HG03460 (cell line): ENCODE results near the gene GAB2.
A peak's percentile ranks its signal among the peaks of the same experiment; 100 is the strongest.
"Not testable (repeated sequence)": the region's sequence is repeated elsewhere in the genome, so short reads cannot be mapped to it uniquely, and the experiment has no call there.

Experiments used
- ATAC-seq: cut with Tn5 transposase; IDR thresholded peaks from one replicate; pipeline ENCODE4 v1.9.1; 2021; ENCODE audit not compliant: unreplicated experiment

GAB2 gene, protein sequence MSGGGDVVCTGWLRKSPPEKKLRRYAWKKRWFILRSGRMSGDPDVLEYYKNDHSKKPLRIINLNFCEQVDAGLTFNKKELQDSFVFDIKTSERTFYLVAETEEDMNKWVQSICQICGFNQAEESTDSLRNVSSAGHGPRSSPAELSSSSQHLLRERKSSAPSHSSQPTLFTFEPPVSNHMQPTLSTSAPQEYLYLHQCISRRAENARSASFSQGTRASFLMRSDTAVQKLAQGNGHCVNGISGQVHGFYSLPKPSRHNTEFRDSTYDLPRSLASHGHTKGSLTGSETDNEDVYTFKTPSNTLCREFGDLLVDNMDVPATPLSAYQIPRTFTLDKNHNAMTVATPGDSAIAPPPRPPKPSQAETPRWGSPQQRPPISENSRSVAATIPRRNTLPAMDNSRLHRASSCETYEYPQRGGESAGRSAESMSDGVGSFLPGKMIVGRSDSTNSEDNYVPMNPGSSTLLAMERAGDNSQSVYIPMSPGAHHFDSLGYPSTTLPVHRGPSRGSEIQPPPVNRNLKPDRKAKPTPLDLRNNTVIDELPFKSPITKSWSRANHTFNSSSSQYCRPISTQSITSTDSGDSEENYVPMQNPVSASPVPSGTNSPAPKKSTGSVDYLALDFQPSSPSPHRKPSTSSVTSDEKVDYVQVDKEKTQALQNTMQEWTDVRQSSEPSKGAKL

DNA sequence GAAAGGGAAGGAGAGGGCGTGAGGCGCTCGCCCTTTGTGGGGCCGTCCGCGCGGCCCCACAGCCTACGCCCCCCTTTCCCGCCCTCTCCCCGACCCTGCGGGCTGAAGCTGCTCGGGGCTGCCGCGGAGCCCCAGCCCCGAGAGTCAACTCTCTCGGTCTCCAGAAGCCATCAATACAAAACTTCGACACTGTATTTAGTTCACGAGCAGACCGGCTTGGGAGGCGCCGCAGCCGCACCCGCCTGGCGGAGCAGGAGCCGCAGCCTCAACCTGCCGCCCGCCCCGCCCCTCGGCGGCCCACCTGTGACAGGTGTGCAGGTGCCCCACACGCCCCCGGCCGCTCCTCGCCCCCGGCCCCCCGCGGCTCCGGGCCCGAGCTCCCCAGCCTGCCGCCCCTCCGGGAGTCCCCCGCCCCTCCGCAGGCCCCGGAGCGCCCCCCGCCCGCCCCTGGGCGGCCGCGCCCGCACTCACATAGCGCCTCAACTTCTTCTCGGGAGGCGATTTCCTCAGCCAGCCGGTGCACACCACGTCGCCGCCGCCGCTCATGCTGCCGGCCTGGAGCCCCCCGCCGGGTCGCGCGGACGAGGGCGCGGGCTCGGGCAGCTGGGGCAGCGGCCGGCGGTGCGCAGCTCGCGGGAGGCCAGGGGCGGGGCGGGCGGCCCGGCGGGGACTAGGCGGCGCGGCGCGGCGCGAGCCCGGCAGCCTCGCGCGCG, at the start of gene GAB2:
Gene GAB2 (minus strand): TSS at position 646 of the 713 bp plus-strand sequence. CDS start 100 bp downstream, at position 546.
- peak; percentile 11 for ATAC-seq

DNA sequence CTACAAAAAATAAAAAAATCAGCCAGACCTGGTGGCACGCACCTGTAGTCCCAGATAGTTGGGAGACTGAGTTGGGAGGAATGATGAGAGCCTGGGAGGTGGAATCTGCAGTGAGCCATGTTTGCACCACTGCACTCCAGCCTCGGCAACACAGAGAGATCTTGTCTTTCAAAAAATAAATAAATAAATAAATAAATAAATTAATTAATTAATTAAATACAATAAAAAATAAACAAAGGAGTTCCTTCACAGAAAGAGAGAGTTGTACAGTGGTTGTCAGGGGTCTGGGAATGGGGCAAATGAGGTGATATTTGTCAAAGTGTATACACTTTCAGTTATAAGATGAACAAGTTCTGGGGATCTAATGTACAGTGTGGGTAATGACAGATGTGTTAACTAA, 49.8 kb upstream of the GAB2 start:
- ATAC-seq = no peak

DNA sequence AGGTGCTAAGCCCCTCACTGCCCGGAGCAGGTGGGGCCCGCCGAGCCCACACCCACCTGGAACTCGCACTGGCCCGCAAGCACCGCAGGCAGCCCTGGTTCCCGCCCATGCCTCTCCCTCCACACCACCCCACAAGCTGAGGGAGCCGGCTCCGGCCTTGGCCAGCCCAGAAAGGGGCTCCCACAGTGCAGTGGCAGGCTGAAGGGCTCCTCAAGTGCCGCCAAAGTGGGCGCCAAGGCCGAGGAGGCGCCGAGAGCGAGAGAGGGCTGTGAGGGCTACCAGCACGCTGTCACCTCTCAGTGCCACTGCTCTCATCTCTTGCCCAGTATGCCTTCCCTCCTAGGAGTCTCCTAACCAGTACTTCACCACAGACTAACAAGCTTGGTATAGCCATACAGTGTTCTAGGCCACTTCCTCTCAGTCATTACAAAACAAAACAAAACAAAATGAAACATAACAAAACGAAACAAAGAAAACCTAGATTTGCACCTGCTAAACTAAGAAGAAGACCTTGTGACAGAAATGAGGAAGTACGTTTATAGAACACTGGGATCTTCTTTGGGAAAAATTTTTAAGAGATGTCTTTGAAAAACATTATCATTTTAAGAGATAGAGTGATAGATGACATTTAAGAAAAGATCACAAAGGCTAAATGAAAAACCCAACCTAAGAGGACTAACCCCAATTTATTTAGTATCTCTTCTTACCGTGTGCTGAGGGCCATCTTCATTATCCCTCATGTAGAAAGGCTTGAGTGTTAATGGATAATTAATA, 47.7 kb upstream of the GAB2 start:
- ATAC-seq = peak; percentile 99

DNA sequence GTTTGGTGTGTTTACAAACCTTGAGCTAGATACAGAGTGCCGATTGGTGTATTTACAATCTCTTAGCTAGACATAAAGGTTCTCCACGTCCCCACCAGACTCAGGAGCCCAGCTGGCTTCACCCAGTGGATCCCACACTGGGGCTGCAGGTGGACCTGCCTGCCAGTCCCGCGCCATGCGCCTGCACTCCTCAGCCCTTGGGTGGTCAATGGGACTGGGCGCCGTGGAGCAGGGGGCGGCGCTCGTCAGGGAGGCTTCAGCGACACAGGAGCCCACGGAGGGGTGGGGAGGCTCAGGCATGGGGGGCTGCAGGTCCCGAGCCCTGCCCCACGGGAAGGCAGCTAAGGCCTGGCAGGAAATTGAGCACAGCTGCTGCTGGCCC, 47.2 kb upstream of the GAB2 start:
- not testable (repeated sequence) for ATAC-seq

DNA sequence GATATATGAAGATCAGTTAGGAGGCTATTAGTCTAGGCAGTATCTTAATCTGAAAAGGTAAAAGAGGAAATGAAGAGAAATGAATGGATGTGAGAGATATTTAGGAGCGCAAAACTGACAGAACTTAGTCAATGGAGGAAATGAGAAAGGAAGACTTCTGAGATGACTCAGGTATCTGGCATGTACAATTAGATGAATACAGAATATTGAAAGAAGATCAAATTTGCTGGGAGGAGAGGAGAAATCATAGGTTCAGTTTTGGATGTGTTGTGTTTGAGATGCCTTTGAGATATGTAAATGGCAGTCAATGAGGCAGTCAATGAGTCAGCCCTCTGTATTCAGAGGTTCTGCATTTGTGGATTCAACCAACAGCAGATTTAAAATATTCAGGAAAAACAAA, 42.9 kb upstream of the GAB2 start:
- ATAC-seq = no peak

DNA sequence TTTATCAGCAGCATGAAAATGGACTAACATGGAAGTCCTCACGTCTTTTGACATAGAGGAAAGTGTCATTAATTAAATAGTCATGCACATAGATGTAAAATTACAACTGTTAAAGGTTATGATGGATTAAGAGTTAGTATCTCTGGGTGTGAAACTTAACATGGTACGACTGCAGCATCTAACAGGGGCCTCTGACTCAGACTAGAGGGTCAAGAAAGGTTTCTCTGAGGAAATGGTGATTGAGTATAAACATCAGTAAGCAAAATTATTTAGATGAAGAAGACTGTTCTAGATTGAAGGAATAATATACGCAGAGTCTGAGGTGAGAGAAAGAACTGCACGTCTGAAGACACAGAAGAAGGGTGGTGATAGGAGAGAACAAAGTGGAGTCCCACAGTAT, 42.1 kb upstream of the GAB2 start:
- ATAC-seq = no peak

DNA sequence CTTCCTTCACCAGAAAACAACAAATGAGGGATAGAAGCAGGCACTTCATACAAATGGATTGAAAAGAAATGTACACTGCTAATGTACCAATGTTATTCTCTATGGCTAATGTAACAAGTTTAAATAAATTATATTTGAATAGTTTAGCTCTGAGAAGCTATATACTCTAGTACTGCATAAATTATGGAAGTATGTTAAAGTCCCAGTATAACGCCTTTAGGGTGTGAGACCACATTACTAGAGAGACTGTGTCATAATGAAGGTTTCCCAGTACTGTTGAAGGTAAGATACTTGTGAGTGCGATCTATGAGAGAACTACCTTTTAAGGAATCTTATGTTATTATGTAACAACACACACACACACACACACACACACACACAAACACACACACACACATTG, 39.8 kb upstream of the GAB2 start:
- no peak for ATAC-seq

DNA sequence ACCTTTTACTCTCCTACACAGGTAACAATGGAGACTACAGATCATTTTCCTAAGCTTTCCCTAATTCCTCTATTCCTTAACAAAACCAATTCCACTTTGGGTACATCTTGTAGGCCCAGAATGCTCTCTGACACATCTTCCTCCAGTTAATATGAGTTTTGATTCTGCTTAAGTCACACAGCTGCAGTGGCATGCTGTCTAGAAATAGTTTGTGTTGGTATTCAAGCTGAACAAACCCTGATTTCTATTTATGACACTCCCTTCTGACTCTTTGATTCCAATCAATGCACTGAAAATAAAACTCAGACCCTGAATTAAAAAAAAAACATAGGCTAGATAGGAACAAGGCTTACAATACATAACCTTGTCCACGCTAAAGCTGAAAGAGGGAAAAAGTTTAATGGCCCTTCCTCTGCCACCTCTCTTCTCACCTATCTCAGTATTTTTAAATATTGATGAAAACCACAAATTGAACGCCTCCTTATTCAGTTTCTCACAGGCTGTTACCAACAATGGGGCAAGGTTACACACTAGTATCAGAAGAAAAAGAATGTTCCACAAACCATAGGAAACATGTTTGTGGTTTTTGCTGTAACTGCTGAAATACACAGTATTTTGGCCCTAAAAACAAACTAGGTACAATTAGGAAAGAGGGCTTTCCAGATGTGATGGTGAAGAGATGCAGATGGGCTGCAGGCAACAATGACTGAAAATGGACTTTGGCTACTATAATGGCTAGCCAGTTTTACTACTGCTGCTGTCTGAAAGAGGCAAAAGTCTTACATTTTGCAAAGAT, 35.7 kb upstream of the GAB2 start:
- no peak for ATAC-seq

DNA sequence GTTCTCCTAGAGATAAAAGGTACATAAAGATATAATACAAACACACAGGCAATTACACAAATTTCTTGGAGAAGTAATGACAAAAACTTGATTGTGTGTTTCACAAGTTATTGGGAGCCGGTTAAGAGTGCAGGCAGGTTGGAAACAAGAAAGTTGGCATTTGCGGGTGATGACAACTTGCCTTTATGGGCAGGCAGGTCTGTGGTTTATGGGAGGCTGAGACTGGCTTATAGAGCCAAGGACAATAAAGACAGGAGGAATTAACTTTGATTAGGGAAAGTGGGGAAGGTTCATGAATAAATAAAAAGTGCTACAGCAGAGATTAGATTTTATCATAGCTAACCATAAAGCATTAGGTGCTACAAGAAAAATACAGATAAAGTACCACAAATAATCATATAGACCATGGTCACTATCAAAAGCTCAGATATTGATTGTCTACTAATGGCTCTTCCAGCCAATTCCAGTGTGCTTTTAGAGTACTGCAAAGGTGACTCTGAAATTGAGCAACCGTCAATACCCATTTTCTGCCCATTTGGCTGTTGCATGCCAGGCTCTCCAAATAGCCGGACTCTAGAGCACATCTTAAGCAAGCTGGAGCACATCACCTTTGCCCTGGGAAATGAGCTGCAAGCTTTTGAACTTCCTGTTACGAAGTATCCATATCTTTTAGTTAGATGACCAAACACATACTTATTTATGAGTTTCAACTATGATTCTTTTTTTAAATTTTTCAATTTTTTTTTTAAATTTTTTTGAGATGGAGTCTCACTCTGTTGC, 33.9 kb upstream of the GAB2 start:
- ATAC-seq = no peak

DNA sequence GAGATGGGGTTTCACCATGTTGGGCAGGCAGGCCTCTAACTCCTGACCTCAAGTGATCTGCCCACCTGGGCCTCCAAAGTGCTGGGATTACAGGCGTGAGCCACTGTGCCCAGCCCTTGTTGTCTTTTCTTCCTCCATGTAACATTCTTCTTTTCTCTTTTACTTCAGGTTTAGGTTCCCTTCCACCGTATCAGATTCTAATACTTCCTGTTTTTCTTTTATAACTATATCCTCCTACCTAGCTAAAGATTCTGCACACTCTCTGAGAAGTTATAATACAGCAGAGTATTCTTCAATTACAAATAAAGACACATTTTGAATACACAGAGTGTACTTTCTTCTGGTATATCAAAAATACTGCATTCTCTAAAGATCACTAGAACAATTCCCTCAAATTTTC, 33.2 kb upstream of the GAB2 start:
- no peak for ATAC-seq

DNA sequence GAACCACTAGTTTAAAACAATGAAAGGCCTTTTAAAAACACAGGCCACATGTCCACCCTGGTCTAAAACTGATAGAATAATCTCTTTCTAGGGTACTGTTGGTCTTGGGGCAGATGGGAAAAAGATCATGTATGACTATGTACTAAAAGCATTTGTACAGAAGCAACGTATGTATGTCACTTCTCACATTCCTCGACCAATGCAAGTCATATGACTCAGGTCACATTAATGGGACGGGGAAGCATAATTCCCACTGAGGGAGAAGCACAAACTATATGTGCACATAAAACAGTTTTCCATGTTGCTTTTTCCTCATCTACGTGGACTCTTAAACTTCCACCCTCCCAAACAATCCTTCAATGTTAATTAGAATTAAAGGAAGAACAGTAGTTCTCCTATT, 32.2 kb upstream of the GAB2 start:
- no peak for ATAC-seq

DNA sequence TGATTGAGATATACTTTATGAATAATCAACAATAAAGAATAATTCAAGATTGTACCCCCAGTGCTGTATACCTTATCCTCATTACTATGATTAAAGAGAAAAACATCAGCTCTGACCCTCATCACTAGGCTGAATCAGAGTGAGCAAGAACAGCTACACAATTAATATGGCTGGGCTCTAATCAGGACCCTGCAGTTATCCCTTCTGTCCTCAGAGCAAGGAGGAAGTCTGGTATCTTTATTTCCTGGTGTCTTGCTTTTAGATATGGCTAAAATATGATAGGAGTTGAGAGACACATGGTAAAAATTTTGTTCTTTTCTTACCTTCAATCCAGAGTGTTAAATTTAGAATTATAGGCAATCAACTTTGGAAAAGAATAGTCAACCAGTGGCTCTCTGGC, 28.6 kb upstream of the GAB2 start:
- no peak for ATAC-seq

DNA sequence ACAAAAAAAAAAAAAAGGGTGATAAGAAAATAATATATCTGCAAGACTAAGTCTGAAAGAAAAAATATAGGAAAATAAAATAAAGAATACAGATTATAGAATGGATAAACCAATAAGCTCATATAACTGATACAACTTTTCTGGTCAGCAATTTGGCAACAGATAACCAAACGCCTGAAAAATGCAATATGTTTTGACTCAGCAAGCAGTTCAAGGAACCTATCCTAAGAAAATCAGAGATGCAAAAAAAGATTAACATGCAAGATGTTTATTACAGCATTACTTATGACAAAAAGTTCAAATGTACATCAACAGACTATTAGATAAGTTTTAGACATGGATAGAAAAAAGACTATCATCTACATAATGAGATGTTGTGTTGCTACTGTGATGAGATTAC, 27.1 kb upstream of the GAB2 start:
- ATAC-seq = no peak

DNA sequence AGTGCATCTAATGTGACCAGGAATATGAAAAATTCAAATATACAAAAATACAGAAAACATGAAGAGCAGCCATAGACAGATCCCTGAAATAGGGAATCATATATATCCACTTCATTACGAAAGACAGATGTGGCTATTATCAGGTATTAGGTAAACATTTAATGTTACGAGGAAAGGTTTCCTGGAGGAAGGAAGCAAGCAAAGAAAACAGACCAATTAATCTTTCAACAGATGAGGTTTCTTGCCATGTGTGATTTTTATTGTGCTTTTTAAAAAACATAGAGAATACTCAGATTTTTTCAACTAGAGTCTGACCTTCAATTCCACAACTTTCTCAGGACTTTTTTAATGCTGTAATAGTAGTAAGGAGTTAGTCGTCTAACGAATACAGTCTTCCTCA, 24.3 kb upstream of the GAB2 start:
- no peak for ATAC-seq

DNA sequence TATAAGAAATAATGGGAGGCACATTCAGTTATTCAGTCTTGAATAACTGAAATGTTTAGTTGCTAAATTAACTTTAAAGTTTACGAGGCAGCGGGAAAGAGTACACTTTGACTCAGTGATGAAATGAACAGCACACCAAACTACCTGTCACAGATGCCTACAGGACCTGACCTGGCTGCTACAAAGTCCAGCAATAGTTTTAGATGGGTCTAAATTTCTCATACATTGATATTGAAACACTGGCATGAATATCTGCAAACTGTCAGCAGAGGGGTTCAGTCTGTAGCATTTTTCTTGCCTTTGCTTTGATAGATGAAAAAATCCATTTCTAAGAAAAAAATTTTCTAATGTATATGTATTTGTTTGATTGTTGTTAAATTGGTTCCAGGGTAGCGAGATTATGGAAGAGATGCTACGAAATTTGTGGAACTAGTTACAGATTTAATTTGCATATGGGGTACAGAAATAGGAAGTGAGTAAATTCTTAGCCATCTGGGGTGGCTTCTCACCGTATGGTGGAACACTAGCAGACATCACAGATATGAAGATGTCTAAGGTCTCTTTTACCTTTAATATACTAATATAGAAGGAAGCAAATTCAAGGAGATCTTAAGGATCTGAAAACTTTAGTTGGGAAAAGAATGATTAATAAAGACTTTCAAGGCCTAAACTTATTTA, 20.8 kb upstream of the GAB2 start:
- peak; percentile 82 for ATAC-seq

DNA sequence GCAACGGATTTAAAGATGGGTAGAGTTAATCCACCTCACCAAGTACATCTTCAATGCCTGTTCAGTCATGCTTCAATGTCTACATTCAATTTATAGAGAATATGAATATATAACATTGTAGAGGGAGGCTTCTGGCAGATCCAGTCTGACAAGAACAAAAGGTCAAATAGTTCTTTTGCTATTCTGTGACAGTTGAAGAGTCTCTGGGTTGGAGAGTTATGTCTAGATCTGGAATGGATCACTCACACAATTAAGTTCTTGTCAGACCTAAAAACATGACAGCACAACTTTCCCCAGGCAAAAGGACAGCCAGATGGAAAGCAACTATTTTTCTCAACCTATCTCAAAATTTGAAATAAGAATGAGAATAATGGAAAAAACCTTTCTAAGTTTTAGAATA, 15.3 kb upstream of the GAB2 start:
- no peak for ATAC-seq

DNA sequence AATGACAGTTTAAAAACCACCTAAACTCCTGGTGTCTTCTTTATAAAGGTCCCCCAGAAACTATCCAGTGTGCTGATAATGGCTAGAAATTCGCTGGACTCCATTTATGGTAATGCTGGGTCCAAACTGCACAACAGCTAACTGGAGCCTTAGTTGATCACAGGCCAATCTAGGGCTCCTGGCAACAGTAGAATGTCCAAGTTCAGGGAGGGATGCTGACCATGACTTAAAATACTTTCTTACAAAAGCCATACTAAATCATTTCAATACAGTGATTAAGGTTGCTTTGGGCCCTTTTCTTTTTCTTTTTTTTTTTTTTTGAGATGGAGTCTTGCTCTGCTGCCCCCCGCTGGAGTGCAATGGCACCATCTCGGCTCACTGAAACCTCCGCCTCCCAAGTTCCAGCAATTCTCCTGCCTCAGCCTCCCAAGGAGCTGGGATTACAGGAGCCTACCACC, 14.5 kb upstream of the GAB2 start:
- no peak for ATAC-seq

DNA sequence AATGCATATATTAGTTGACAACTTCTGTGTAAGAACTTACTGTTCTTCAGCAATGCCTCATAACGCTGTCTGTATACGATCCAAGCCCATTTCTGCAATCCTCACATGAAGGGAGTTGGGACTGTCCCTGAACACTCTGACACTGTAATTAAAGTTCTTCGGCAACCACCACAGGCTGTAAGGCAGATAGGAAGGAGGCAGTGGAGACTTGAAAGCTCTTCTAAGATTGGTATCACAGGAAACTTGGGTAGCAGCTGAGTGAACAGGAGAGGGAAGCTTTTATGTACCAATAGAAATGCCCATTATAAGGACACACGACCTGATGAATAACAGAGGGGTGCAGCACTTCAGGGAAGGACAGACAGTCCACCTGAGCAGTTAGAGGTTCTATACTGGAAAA, 12.0 kb upstream of the GAB2 start:
- no peak for ATAC-seq

DNA sequence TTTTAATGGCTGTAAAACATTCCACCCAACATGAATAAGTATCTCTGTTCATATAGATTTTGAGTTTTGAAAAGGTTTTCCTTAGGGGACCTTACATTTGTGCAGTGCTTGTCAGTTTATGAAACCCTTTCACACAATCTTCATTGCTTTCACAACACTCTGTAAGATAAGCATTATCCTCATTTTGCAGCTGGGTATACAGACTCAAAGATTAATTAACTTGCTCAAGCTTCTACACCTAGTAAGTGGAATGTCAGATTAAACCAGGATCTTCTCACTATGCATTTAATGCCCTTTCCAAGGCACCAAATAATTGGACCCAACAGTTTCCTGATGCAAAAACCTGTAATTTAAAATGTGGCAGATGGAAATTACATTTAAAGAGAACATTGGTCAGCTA, 11.6 kb upstream of the GAB2 start:
- ATAC-seq = no peak
